Retina (tissue), 1 donor: ENCODE measurements around the gene RNASE1.
"Not testable (repeated sequence)": the region's sequence is repeated elsewhere in the genome, so short reads cannot be mapped to it uniquely, and the experiment has no call there.

Source experiments
- DNase-seq: peaks from one replicate; pipeline ENCODE4 v3.0.0-alpha.2; 2016

RNASE1 gene

DNA sequence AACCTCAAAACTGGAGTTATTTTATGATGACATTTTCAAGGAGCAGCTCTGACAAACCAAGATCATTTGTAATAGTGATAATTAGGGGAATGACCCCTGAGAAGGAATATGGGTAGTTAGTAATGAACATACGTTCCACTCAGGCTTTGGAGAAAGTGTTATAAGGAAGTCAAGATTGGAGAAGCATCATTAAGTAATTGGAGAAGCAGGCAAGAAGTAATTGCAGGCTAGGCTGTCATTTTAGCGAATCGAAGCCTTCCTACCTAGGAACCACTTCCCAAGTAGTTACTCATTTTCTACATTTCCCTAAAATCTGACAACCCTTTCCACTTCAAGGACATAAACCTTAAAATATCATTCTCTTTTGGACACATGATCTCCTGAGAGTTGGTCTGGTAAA is 33.2 kb downstream of the RNASE1 start:
- DNase-seq: no peak

DNA sequence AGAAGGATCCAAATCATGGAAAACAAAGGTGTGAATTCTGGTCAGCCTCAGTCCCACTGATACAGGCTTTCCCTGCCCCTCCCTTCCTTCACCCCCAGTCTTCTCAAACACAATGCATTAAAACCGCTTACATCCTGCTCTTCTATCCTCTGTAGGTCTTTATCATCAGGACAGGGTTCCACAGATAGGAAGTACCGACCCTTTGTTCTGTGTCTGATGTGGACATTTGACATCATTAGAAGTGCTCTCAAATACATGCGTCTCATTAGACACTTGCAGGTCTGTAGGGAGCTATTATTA is 34.1 kb downstream of the RNASE1 start:
- no peak for DNase-seq

DNA sequence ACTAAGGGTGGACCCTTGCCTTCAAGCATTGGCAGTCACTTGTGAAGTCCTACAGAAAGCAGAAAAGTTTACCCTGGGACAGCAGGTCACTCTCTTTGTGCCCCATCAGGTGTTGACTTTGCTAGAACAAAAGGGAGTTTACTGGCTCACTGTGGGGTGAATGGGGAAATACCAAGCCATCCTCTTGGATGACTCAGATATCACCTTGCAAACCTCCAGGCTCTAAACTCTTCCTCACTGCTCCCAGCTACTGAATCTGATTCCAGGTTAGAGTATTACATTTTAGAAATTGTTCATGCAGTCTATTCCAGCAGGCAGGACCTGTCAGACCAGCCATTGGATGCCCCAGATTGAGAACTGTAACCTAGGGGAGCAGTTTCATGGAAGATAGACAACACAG is 41.7 kb downstream of the RNASE1 start:
- no peak for DNase-seq

DNA sequence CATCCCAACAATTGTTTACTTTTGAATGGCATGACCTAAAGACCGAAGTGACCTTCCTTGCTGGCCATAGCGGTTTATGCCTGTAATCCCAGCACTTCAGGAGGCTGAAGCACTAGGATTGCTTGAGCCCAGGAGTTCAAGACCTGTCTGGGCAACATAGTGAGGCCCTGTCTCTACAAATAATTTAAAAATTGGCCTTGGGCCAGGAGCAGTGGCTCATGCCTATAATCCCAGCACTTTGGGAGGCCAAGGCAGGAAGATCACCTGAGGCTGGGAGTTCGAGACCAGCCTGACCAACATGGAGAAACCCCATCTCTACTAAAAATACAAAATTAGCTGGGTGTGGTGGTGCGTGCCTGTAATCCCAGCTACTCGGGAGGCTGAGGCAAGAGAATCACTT is 43.2 kb downstream of the RNASE1 start:
- DNase-seq: not testable (repeated sequence)

DNA sequence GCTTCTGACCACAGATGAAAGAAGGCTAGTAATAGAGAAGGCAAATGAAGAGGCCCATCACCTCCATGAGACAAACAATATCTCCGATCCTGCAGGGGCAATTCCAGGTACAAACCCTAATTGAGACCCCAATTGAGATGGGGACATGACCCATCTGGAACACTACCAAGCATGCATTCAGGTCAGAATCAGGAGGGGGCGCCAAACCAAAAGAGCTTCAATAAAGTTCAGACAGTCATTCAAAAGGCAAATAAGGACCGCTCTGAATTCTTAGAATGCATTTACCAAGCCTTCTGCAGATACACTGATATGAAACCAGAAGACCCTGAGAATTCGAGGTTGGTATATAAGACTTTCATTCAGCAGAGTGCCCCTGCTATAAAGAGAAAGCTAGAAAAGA is 44.7 kb downstream of the RNASE1 start:
- no peak for DNase-seq

DNA sequence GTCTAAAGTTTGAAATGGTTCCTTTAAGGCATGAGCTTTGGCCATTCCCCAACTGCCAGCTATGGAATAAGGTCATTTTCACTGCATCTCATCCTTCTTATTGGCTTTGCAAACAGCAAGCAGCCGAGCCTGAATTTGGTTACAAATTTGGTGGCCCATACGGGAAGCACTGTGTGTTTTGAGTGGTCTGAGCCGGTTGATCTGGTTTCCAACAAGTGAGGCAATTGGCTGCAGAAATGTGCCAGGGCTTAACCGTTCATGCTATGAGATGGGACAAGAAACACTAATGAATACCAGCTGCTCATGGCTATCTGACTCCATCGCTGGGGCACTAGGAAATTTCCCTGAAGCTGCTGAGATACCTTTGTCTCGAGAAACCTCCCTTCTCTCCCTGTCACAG is 47.6 kb downstream of the RNASE1 start:
- DNase-seq: no peak

DNA sequence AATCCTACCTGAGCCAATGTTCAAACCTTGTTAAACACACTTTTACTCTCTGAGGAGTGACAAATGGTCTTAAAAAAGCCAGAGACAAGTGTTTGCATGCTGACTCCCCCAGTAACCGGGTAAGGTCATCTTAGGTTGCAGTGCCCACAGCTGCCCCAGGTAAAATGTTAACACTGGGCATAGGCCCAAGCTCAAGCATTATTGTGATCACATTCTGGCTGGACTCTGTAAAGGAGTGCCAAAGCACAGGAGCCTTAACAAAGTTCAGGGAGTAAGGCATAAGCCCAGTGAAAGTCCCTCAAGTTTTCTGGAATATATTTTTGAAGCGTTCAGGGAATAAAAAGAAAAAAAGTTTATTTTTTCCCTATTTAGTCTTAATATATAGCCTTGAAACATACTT is 48.3 kb downstream of the RNASE1 start:
- DNase-seq: no peak

DNA sequence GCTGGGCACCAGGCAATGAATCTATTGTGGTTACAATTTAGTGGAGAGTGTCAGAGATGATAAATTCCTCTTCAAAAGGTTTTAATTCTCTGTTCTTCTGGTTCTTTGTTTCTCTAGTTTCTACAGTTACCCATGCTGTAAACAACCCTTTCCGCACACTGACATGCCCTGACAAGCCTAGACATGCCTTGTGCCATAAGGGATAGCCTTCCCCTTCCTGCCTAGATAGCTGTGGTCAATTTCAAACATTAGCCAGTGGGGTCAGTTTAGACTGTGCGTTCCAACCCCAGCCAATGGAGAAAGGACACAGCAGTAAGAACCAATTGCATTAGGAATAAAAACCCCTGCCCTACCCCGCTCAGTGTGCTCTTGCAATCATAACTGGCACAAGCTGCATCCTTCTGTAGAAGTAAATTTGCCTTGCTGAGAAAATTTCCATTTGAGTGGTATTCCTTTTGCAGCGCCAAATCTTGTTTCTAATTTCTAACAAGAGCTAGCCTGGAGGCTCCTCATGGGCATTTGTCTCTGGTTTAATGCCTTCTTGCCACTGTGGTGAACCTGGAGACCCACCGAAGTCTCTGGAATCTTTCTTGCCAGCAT is 50.6 kb downstream of the RNASE1 start:
- no peak for DNase-seq
